ENCODE data around the gene KDM2B. TPM values are rescaled to one million over a fixed set of nuclear protein-coding genes. Genes with fewer than 3 reads are reported as not detected.

The KDM2B gene
- total and polyA plus RNA-seq, 7 donors, result 4.8 to 31.7 (median 16.8) TPM

GRCh38 chr12:121507984-121508383 is 72.8 kb downstream of the KDM2B start:
- Histone ChIP-seq H3K4me3 (no peak overlapping the region), H3K27me3 (no peaks in the 10 kb centered on the region), H3K9me3 (no peaks in the 10 kb centered on the region), H3K27ac (no peak overlapping the region), H3K36me3 (peaks cover 0 to 40% (median 7%) of the 10 kb centered on the region in 4 donors), H3K4me1 (no peaks in the 10 kb centered on the region)
- TF ChIP-seq CTCF (IDR thresholded peaks at IDR 0.05), result no peak
- no peak for TF ChIP-seq POLR2A (IDR thresholded peaks at IDR 0.05)
- no peak for TF ChIP-seq EP300 (IDR thresholded peaks at IDR 0.05)
- no peak for TF ChIP-seq POLR2AphosphoS5 (IDR thresholded peaks at IDR 0.05)
- intact Hi-C loops (cut with DNase I), result no loop called here
- no peak for DNase-seq
- WGBS, 2 donors, result 96 to 97% methylated on average over 3 of the region's 3 CpGs

GRCh38 chr12:121507245-121507644 is 73.6 kb downstream of the KDM2B start:
- Histone ChIP-seq H3K4me3 (no peak overlapping the region), H3K27me3 (no peaks in the 10 kb centered on the region), H3K36me3 (peaks cover 0 to 33% (median 7%) of the 10 kb centered on the region in 4 donors), H3K4me1 (no peaks in the 10 kb centered on the region), H3K9me3 (no peaks in the 10 kb centered on the region), H3K27ac (no peak overlapping the region)
- no peak for TF ChIP-seq POLR2AphosphoS5 (IDR thresholded peaks at IDR 0.05)
- TF ChIP-seq EP300 (IDR thresholded peaks at IDR 0.05), result no peak
- TF ChIP-seq POLR2A (IDR thresholded peaks at IDR 0.05), result no peak
- no peak for TF ChIP-seq CTCF (IDR thresholded peaks at IDR 0.05)
- WGBS, 2 donors, result 84 to 89% methylated on average over 8 of the region's 8 CpGs
- DNase-seq, result no peak
- intact Hi-C loops (cut with DNase I), result no loop called here

GRCh38 chr12:121505513-121505912 is 75.3 kb downstream of the KDM2B start:
- Histone ChIP-seq H3K27ac (no peak overlapping the region), H3K36me3 (peaks cover 0 to 27% (median 7%) of the 10 kb centered on the region in 4 donors)

GRCh38 chr12:121504505-121504904 is 76.3 kb downstream of the KDM2B start:
- WGBS, 2 donors, result 94 to 96% methylated on average over 13 of the region's 13 CpGs
- TF ChIP-seq EP300 (IDR thresholded peaks at IDR 0.05) (no peak), POLR2AphosphoS5 (IDR thresholded peaks at IDR 0.05) (no peak), POLR2A (IDR thresholded peaks at IDR 0.05) (no peak), CTCF (IDR thresholded peaks at IDR 0.05) (no peak)
- H3K9me3 ChIP-seq, result no peaks in the 10 kb centered on the region
- H3K27ac ChIP-seq, result no peak overlapping the region
- no peak for DNase-seq
- H3K27me3 ChIP-seq, result no peaks in the 10 kb centered on the region
- no peak overlapping the region for H3K4me3 ChIP-seq
- peaks cover 0 to 9% (median 7%) of the 10 kb centered on the region in 4 donors for H3K4me1 ChIP-seq
- intact Hi-C loops (cut with DNase I), result loop anchor here (5.0 kb wide), 2 partner anchors 33 to 123 kb away; partner anchors contain the start of gene ORAI1
- peaks cover 0 to 20% (median 6%) of the 10 kb centered on the region in 4 donors for H3K36me3 ChIP-seq

More at GRCh38 chr12:121505513-121505912, 75.3 kb downstream of the KDM2B start:
- Histone ChIP-seq H3K9me3 (no peaks in the 10 kb centered on the region), H3K4me3 (no peak overlapping the region), H3K4me1 (peaks cover 0 to 3% (median 1%) of the 10 kb centered on the region in 4 donors), H3K27me3 (no peaks in the 10 kb centered on the region)
- WGBS, 2 donors, result 80 to 81% methylated on average over 3 of the region's 3 CpGs
- TF ChIP-seq EP300 (IDR thresholded peaks at IDR 0.05) (no peak), POLR2A (IDR thresholded peaks at IDR 0.05) (no peak), POLR2AphosphoS5 (IDR thresholded peaks at IDR 0.05) (no peak), CTCF (IDR thresholded peaks at IDR 0.05) (no peak)
- no peak for DNase-seq
- intact Hi-C loops (cut with DNase I), result no loop called here

- H3K4me3 ChIP-seq, result no peak overlapping the region
- TF ChIP-seq POLR2A (IDR thresholded peaks at IDR 0.05) (no peak), CTCF (IDR thresholded peaks at IDR 0.05) (no peak), POLR2AphosphoS5 (IDR thresholded peaks at IDR 0.05) (no peak), EP300 (IDR thresholded peaks at IDR 0.05) (no peak)
- intact Hi-C loops (cut with DNase I), result loop anchor here (5.0 kb wide), 2 partner anchors 34 to 124 kb away; partner anchors contain the start of gene ORAI1
- 98 to 100% methylated on average over 1 of the region's 1 CpG for WGBS, 2 donors
- DNase-seq, result no peak
- peaks cover 0 to 9% (median 0%) of the 10 kb centered on the region in 4 donors for H3K36me3 ChIP-seq
- no peaks in the 10 kb centered on the region for H3K9me3 ChIP-seq
- no peak overlapping the region for H3K27ac ChIP-seq
- H3K27me3 ChIP-seq, result no peaks in the 10 kb centered on the region
- peaks cover 0 to 9% (median 7%) of the 10 kb centered on the region in 4 donors for H3K4me1 ChIP-seq
Measured at GRCh38 chr12:121503395-121503794, 77.4 kb downstream of the KDM2B start.
